ENCODE measurements around the gene MYT1.

- no peak for TF ChIP-seq CTCF (conservative IDR thresholded peaks at IDR 0.05 in 1 of 2, IDR thresholded peaks at IDR 0.05 in 1 of 2; ENCODE audit: extremely low read depth in 1 of 2, insufficient read depth in 1 of 2, low read depth in 1 of 2, low read length in 2 of 2)
- TF ChIP-seq EZH2 (IDR thresholded peaks at IDR 0.05; ENCODE audit: borderline replicate concordance, low read length): no peak
Measured at GRCh38 chr20:64179805-64180204, 15.6 kb downstream of the MYT1 start.
